Measurements from ENCODE around the gene EFL1. TPM values are rescaled to one million over a fixed set of nuclear protein-coding genes. Genes with fewer than 3 reads are reported as not detected.
"Not testable (repeated sequence)": the region's sequence is repeated elsewhere in the genome, so short reads cannot be mapped to it uniquely, and the experiment has no call there.

The EFL1 gene
- total RNA-seq, 2 experiments from 2014 or later, result 25.1 to 25.7 TPM

- H3K9me3 ChIP-seq (ENCODE audit: low read length), result no peaks in the 10 kb centered on the region
- no peak overlapping the region for H3K4me3 ChIP-seq (ENCODE audit: low read depth, low read length, poor library complexity, severe bottlenecking)
- TF ChIP-seq EZH2phosphoT487 (IDR thresholded peaks at IDR 0.05; ENCODE audit: borderline replicate concordance, low read depth, low read length), result no peak
- TF ChIP-seq, protein P1, sequence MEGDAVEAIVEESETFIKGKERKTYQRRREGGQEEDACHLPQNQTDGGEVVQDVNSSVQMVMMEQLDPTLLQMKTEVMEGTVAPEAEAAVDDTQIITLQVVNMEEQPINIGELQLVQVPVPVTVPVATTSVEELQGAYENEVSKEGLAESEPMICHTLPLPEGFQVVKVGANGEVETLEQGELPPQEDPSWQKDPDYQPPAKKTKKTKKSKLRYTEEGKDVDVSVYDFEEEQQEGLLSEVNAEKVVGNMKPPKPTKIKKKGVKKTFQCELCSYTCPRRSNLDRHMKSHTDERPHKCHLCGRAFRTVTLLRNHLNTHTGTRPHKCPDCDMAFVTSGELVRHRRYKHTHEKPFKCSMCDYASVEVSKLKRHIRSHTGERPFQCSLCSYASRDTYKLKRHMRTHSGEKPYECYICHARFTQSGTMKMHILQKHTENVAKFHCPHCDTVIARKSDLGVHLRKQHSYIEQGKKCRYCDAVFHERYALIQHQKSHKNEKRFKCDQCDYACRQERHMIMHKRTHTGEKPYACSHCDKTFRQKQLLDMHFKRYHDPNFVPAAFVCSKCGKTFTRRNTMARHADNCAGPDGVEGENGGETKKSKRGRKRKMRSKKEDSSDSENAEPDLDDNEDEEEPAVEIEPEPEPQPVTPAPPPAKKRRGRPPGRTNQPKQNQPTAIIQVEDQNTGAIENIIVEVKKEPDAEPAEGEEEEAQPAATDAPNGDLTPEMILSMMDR (conservative IDR thresholded peaks at IDR 0.05; ENCODE audit: low read length), result no peak
- intact Hi-C loops (cut with micrococcal nuclease; ENCODE audit: unreplicated experiment), result no loop called here
- H4K20me1 ChIP-seq (ENCODE audit: insufficient read depth, low read length), result no peaks in the 10 kb centered on the region
- no peak overlapping the region for H3K4me2 ChIP-seq (ENCODE audit: low read length)
- no peak for DNase-seq (ENCODE audit: low spot score)
- ChIA-PET CTCF (ENCODE audit: unreplicated experiment) (no interaction called here), POLR2A (no interaction called here)
- BruUV-seq (replicated peaks), result no TSS peak
- no peaks in the 10 kb centered on the region for H3K79me2 ChIP-seq (ENCODE audit: insufficient read depth, low read depth, low read length)
- H3K4me1 ChIP-seq (ENCODE audit: insufficient read depth, low read length, poor library complexity, severe bottlenecking), result no peaks in the 10 kb centered on the region
- H3K27ac ChIP-seq (ENCODE audit: low read depth, low read length, poor library complexity, severe bottlenecking), result no peak overlapping the region
- no peak overlapping the region for H2AFZ ChIP-seq (ENCODE audit: low read length)
- no peaks in the 10 kb centered on the region for H3K36me3 ChIP-seq (ENCODE audit: insufficient read depth, low read length)
- H3K9me2 ChIP-seq (ENCODE audit: insufficient read depth, low read length), result no peaks in the 10 kb centered on the region
Measured at GRCh38 chr15:82300883-82301282, 38.3 kb upstream of the EFL1 start.

GRCh38 chr15:82300326-82300725 lies 37.8 kb upstream of the EFL1 start:
- CTCF ChIA-PET (ENCODE audit: unreplicated experiment); H3K9me3 ChIP-seq (ENCODE audit: low read length); H3K4me2 ChIP-seq (ENCODE audit: low read length); DNase-seq (ENCODE audit: low spot score); H4K20me1 ChIP-seq (ENCODE audit: insufficient read depth, low read length); BruUV-seq (replicated peaks); H3K4me3 ChIP-seq (ENCODE audit: low read depth, low read length, poor library complexity, severe bottlenecking); H2AFZ ChIP-seq (ENCODE audit: low read length); H3K36me3 ChIP-seq (ENCODE audit: insufficient read depth, low read length); H3K27ac ChIP-seq (ENCODE audit: low read depth, low read length, poor library complexity, severe bottlenecking); H3K79me2 ChIP-seq (ENCODE audit: insufficient read depth, low read depth, low read length); H3K4me1 ChIP-seq (ENCODE audit: insufficient read depth, low read length, poor library complexity, severe bottlenecking); intact Hi-C loops (cut with micrococcal nuclease; ENCODE audit: unreplicated experiment); H3K9me2 ChIP-seq (ENCODE audit: insufficient read depth, low read length): not testable (repeated sequence)
- POLR2A ChIA-PET, result interaction anchor here (0.6 kb wide), 1 partner anchor 574 kb away, joined by 6 read pairs; no protein-coding TSS in a partner anchor

DNA sequence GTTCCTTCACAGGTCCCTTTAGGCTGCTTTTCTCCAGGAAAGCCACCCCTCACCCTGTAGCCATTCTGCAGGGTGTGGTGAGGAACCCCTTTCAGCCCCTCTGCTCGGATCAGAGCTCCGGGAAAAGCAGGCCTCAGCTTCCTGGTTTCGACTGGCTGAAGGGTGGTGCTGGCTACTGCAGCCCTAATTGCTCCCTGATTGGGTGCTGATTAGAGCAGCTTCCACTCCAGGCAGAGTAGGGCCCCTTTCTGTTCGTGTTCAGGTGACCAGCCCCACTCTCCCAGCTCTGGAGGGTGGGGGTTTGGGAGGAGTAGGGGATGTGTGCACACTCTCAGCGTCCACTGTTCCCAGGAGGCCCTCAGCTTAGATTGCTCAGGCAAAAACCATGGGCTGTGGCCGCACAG lies 37.0 kb upstream of the EFL1 start:
- H2AFZ ChIP-seq (ENCODE audit: low read length); H3K79me2 ChIP-seq (ENCODE audit: insufficient read depth, low read depth, low read length); H3K27ac ChIP-seq (ENCODE audit: low read depth, low read length, poor library complexity, severe bottlenecking); H3K4me1 ChIP-seq (ENCODE audit: insufficient read depth, low read length, poor library complexity, severe bottlenecking); H3K36me3 ChIP-seq (ENCODE audit: insufficient read depth, low read length); DNase-seq (ENCODE audit: low spot score); H3K4me3 ChIP-seq (ENCODE audit: low read depth, low read length, poor library complexity, severe bottlenecking); H4K20me1 ChIP-seq (ENCODE audit: insufficient read depth, low read length); CTCF ChIA-PET (ENCODE audit: unreplicated experiment); H3K9me3 ChIP-seq (ENCODE audit: low read length); H3K9me2 ChIP-seq (ENCODE audit: insufficient read depth, low read length); intact Hi-C loops (cut with micrococcal nuclease; ENCODE audit: unreplicated experiment); H3K4me2 ChIP-seq (ENCODE audit: low read length); BruUV-seq (replicated peaks): not testable (repeated sequence)
- POLR2A ChIA-PET, result interaction anchor here (0.6 kb wide), 1 partner anchor 846 kb away, joined by 3 read pairs; no protein-coding TSS in a partner anchor

- Histone ChIP-seq H3K4me2 (ENCODE audit: low read length) (no peak overlapping the region), H3K9me3 (ENCODE audit: low read length) (no peaks in the 10 kb centered on the region), H3K9me2 (ENCODE audit: insufficient read depth, low read length) (no peaks in the 10 kb centered on the region), H2AFZ (ENCODE audit: low read length) (no peak overlapping the region), H4K20me1 (ENCODE audit: insufficient read depth, low read length) (no peaks in the 10 kb centered on the region), H3K36me3 (ENCODE audit: insufficient read depth, low read length) (no peaks in the 10 kb centered on the region), H3K79me2 (ENCODE audit: insufficient read depth, low read depth, low read length) (no peaks in the 10 kb centered on the region), H3K27ac (ENCODE audit: low read depth, low read length, poor library complexity, severe bottlenecking) (no peak overlapping the region), H3K4me1 (ENCODE audit: insufficient read depth, low read length, poor library complexity, severe bottlenecking) (no peaks in the 10 kb centered on the region), H3K4me3 (ENCODE audit: low read depth, low read length, poor library complexity, severe bottlenecking) (no peak overlapping the region)
- no TSS peak for BruUV-seq (replicated peaks)
- TF ChIP-seq EZH2phosphoT487 (IDR thresholded peaks at IDR 0.05; ENCODE audit: borderline replicate concordance, low read depth, low read length), result no peak
- TF ChIP-seq, protein P1 (conservative IDR thresholded peaks at IDR 0.05; ENCODE audit: low read length), result no peak
- ChIA-PET POLR2A (no interaction called here), CTCF (ENCODE audit: unreplicated experiment) (no interaction called here)
- no peak for DNase-seq (ENCODE audit: low spot score)
- intact Hi-C loops (cut with micrococcal nuclease; ENCODE audit: unreplicated experiment), result no loop called here
Measured at GRCh38 chr15:82298520-82298919, 36.0 kb upstream of the EFL1 start.

All from OCI-LY7 (cell line).